Fibroblast of the aortic adventitia (primary cell): ENCODE measurements around the gene NOS3. TPM values are rescaled to one million over a fixed set of nuclear protein-coding genes. Genes with fewer than 3 reads are reported as not detected.

Experiments
- DNase-seq: peaks from one replicate; pipeline ENCODE4 v3.0.0-alpha.2; 2010; ENCODE audit warnings: low read depth
- H3K4me3 ChIP-seq: 2 replicates; pipeline ENCODE4 v1.5.1; 2011; ENCODE audit warnings: low read depth, mild to moderate bottlenecking, control low read depth, low read length, moderate library complexity
- total RNA-seq: library from RNA; depleted of rRNA; stranded (reverse); fragments of >200 nt; gene quantifications from 2 replicates; pipeline ENCODE4 v1.2.3, GENCODE V29; 2012; ENCODE audit warnings: low replicate concordance
- TF ChIP-seq, protein P1 (sequence below): IDR thresholded peaks from 2 replicates; pipeline ENCODE4 v1.5.1; 2011; ENCODE audit warnings: mild to moderate bottlenecking, low read length, control low read depth, inconsistent platforms; ENCODE audit not compliant: insufficient read depth

The NOS3 gene
- total RNA-seq, 1 donor: 0.36 TPM

DNA sequence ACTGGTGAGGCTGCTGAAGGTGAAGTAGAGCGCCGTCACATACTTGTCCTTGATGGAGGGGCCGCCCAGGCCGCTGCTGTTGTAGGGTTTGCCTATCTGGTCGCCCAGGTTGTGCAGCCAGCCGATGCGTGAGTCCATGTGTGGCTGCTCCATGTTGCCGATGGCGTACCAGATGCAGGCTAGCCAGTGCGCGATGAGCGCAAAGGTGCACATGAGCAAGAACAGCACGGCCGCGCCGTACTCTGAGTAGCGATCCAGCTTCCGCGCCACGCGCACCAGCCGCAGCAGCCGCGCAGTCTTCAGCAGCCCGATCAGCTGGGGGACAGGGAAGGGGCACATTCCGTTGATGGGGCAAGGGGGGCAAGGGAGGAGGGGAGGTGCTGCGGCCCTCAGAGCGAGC lies 39.3 kb upstream of the NOS3 start:
- no peak for DNase-seq
- TF ChIP-seq, protein P1, sequence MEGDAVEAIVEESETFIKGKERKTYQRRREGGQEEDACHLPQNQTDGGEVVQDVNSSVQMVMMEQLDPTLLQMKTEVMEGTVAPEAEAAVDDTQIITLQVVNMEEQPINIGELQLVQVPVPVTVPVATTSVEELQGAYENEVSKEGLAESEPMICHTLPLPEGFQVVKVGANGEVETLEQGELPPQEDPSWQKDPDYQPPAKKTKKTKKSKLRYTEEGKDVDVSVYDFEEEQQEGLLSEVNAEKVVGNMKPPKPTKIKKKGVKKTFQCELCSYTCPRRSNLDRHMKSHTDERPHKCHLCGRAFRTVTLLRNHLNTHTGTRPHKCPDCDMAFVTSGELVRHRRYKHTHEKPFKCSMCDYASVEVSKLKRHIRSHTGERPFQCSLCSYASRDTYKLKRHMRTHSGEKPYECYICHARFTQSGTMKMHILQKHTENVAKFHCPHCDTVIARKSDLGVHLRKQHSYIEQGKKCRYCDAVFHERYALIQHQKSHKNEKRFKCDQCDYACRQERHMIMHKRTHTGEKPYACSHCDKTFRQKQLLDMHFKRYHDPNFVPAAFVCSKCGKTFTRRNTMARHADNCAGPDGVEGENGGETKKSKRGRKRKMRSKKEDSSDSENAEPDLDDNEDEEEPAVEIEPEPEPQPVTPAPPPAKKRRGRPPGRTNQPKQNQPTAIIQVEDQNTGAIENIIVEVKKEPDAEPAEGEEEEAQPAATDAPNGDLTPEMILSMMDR: no peak
- no peak overlapping the region for H3K4me3 ChIP-seq

DNA sequence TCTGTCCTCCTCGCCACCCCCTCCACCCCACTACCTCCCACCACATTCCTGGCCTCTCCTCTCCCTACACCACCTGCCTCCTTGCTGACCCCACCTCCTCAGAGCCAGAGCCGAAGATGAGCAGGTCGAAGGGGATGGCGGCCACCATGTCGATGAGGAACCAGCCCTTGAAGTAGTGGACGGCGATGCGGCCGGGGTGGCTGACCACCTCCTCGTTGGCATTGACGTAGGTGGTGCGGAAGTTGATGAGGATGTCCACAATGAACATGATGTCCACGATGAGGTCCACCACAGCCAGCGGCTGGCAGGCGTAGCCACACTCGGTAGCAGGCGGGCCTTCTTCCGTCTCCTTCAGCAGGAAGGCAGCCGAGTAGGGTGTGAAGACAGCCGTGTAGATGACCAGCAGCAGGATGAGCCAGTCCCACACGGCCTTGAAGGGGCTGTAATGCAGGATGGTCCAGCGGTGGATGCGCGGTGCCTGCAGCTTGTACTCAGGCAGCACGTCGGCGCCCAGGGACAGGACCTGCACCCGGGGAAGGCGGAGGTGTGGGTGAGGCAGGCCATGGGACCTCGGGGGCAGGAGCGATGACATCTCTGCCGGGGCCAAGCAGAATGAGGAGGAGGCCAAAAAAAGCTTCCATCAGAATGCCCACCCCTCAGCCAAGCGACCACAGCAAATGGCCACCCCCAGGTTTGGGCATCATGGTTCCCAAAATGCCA lies 38.3 kb upstream of the NOS3 start:
- H3K4me3 ChIP-seq: no peak overlapping the region
- TF ChIP-seq, protein P1: no peak
- no peak for DNase-seq

DNA sequence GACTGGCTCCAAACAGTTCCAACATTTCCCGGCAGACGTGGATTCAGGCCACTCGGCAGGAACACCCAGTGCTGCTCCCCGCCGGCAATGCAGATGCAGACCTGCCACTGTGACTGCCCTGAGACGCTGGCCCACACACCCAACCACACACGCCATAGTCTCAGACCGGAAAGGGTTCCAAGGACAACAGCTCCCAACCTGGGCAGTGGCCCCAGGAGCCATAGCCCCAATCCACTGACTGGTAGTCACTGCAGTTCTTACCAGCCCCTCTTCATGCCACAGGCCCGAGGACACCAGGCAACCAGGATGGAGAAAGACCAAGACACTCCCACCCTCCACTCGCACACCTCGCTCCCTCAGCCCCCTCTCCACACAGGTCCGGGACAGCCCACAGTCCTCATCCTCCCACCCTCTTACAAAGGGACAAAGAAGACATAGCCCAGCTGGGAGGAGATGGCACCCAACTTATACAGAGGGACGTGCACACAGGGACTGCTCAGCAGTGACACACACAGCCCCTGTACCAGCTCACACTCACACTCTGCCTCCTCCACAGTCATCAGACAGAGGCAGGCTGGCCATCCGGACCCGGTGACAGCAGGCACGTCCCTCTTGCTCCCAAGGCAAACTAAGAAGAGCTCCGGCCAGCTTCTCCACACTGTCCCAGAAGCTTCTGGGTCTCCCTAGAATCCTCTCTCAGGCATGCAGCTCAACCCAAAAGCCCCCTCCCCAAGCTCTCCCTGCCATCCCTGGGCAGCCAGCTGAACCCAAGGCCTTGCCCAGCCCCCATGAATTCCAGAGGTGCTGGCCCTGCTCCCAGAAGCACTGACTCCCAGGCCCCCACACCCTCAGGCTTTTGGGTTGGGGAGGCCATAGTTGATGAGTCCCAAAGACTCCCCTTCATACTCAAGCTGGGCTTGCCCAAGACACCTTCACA lies 37.5 kb upstream of the NOS3 start:
- DNase-seq: no peak
- TF ChIP-seq, protein P1: no peak
- H3K4me3 ChIP-seq: no peak overlapping the region

DNA sequence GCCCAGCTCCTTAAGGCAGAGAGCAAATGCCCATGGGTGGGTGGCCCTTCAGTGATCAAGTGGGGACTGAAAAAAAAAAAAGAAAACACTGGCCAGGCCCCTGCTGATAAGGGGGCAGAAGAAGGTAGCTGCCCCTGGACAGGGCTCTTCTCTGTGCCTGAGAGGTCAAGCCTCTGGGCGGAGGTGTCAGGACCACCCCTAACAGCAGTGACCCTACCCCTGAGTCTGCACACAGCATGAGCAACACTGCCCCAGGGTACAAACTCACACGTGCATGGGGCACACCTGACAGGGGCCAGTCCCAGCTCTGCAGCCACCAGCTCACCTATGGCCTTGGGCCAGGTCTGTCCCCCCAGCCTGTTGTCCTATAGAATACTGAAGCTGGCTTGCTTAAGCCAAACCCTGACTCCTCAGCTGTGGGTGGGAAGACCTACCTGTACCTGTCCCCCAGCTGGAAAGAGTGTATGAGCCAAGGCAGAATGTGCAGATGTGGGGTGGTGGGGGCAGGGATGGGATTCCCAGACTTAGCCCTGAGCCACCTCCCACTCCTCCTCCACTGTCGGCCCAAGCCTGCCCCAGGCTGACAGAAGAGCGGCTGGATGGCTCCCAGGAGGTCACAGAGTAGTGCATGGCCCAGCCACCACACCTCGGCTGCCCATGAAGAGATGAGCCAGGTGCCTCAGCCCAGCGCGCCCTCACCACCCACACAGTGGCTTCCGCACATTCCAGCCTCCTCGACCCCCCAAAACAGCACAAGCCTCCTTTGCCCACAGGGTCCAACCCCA lies 36.4 kb upstream of the NOS3 start:
- DNase-seq: no peak
- TF ChIP-seq, protein P1: no peak
- no peak overlapping the region for H3K4me3 ChIP-seq

DNA sequence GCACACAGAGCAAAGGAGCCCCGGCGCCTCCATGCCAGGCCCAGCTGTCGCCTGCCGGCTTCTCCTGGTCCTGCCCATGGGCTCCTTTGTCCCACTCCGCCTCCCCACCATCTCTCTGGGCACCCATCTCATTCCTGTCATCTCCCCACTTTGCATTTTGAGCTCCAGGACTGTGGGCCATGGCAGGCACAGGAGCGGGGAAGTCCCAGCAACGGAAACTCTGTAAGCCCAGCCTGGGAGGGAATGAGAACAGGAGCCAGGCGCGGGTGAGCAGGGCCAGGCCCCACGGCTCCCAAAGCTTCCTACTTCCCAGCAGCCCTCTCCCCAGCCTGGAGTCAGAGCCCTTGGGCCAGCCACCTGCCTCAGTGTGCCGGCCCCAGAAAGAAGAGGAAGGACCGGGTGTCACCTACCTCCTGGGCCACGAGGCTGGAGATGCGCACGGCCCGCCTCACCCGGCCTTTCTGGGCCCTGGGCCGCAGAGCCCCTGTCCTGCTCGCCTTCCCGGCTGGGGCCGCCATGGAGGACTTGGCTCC lies 35.8 kb upstream of the NOS3 start:
- H3K4me3 ChIP-seq: no peak overlapping the region
- TF ChIP-seq, protein P1: no peak
- no peak for DNase-seq
